K562 (cell line): ENCODE results near the gene SPIN1. TPM values are rescaled to one million over a fixed set of nuclear protein-coding genes. Genes with fewer than 3 reads are reported as not detected.

Source experiments
- ATAC-seq: fragments of 200-7000 bp; cut with Tn5 transposase; 3 replicates; pipeline ENCODE4 v1.9.1; 2020; ENCODE audit warnings: moderate library complexity
- BruUV-seq: library from RNA; stranded (reverse); fragments of 400-500 nt; replicated peaks from 2 replicates; lab custom pipeline; 2021; lab: Mats Ljungman, UMichigan
- CTCF ChIA-PET: fragments of 300-600 bp; formaldehyde crosslinking; extraction: SDS; loops from one replicate; lab custom pipeline; 2021; ENCODE audit warnings: low intra/inter-chr PET ratio; lab: Yijun Ruan, JAX
- POLR2A ChIA-PET: fragments of 300-600, 350-650 bp; sonication (Branson Sonifier 250); formaldehyde crosslinking; extraction: SDS; loops from one replicate; lab custom pipeline; 2021; ENCODE audit warnings: antibody characterized with exemption, inconsistent platforms; lab: Yijun Ruan, JAX
- DNase-seq, 4 experiments: peaks; one replicate each; pipeline versions ENCODE4 v3.0.0 to v3.0.0-alpha.2; 2011 to 2018; ENCODE audit warnings: low spot score in 3 of 4, mixed read lengths in 3 of 4; ENCODE audit errors: extremely low read depth in 1 of 4
- FAIRE-seq: peaks from 2 replicates; lab custom pipeline; 2011; peaks lifted over from hg19 to GRCh38; lab: Jason Lieb, UNC
- H2AFZ ChIP-seq: 2 replicates; pipeline ENCODE4 v1.6.0; 2011; ENCODE audit warnings: low read depth, low read length, control low read depth, inconsistent platforms
- H3K27ac ChIP-seq: fragments of 200-600 bp; 3 replicates; pipeline ENCODE4 v1.8.0; 2011; ENCODE audit warnings: low read depth, mild to moderate bottlenecking, control low read depth, inconsistent platforms, low read length, moderate library complexity, mixed read lengths; ENCODE audit errors: extremely low read depth
- H3K27me3 ChIP-seq, 2 experiments: fragments of 300-600 bp in 1 of 2; 2 replicates in 1 of 2; 3 replicates in 1 of 2; pipeline versions ENCODE4 v1.6.0 to v1.8.0; 2011; ENCODE audit warnings: inconsistent platforms in 2 of 2, low read length in 2 of 2, mild to moderate bottlenecking in 1 of 2, mixed read lengths in 1 of 2, moderate library complexity in 1 of 2; ENCODE audit not compliant: control insufficient read depth in 2 of 2, insufficient read depth in 2 of 2
- H3K36me3 ChIP-seq: fragments of 300-600 bp; 3 replicates; pipeline ENCODE4 v1.8.0; 2011; ENCODE audit warnings: mild to moderate bottlenecking, low read length, inconsistent platforms; ENCODE audit not compliant: control insufficient read depth, insufficient read depth
- H3K4me1 ChIP-seq, 2 experiments: fragments of 200-600 bp in 1 of 2; replicated peaks in 1 of 2; 2 replicates in 1 of 2; 3 replicates in 1 of 2; pipeline versions ENCODE4 v1.5.1 to v1.8.0; 2011; ENCODE audit warnings: inconsistent platforms in 2 of 2, low read length in 2 of 2, mild to moderate bottlenecking in 1 of 2, mixed read lengths in 1 of 2, moderate library complexity in 1 of 2; ENCODE audit not compliant: control insufficient read depth in 2 of 2, insufficient read depth in 2 of 2
- H3K4me2 ChIP-seq: 2 replicates; pipeline ENCODE4 v1.6.1; 2011; ENCODE audit warnings: low read length, control low read depth, inconsistent platforms, mixed read lengths; ENCODE audit not compliant: insufficient read depth
- H3K4me3 ChIP-seq: fragments of 200-600 bp; sonication (generic), shearing (Covaris generic); 2 replicates; pipeline ENCODE4 v1.5.1; 2016; ENCODE audit warnings: control low read depth, inconsistent platforms
- H3K79me2 ChIP-seq: fragments of 200-600 bp; 3 replicates; pipeline ENCODE4 v1.8.0; 2011; ENCODE audit warnings: low read length, inconsistent platforms; ENCODE audit not compliant: control insufficient read depth, insufficient read depth
- H3K9ac ChIP-seq, 2 experiments: 2 replicates each; pipeline versions ENCODE4 v1.6.0 to v1.6.1; 2011; ENCODE audit warnings: low read depth in 2 of 2, low read length in 2 of 2, control low read depth in 1 of 2, inconsistent platforms in 1 of 2, mild to moderate bottlenecking in 1 of 2, mixed read lengths in 1 of 2; ENCODE audit not compliant: insufficient read depth in 1 of 2
- H3K9me1 ChIP-seq: one replicate; pipeline ENCODE4 v1.6.0; 2011; ENCODE audit warnings: inconsistent platforms, mild to moderate bottlenecking, low read length, moderate library complexity; ENCODE audit not compliant: control insufficient read depth, insufficient read depth
- H3K9me3 ChIP-seq: replicated peaks from 2 replicates; pipeline ENCODE4 v1.5.1; 2011; ENCODE audit warnings: low read depth, low read length, inconsistent platforms; ENCODE audit not compliant: control insufficient read depth, insufficient read depth
- H4K20me1 ChIP-seq: replicated peaks from 2 replicates; pipeline ENCODE4 v1.6.1; 2011; ENCODE audit warnings: low read length, inconsistent platforms, mixed read lengths; ENCODE audit not compliant: control insufficient read depth, insufficient read depth
- ADNP ChIP-seq: fragments of 200-800 bp; sonication (Bioruptor generic); IDR thresholded peaks from 2 replicates; pipeline ENCODE4 v1.6.1; 2016; ENCODE audit warnings: missing genetic modification characterization, missing compliant biosample characterization
- CC2D1A ChIP-seq: fragments of 450-650 bp; IDR thresholded peaks from 2 replicates; pipeline ENCODE4 v1.6.1; 2017; ENCODE audit warnings: mild to moderate bottlenecking
- EHMT2 ChIP-seq: fragments of 450-650 bp; IDR thresholded peaks from 2 replicates; pipeline ENCODE4 v1.6.1; 2018; ENCODE audit warnings: antibody characterized with exemption
- PCBP2 ChIP-seq: fragments of 200-400 bp; formaldehyde crosslinking; IDR thresholded peaks from 2 replicates; pipeline ENCODE4 v1.6.1; 2018; ENCODE audit warnings: low read length, low read depth, mild to moderate bottlenecking, moderate library complexity; ENCODE audit not compliant: poor library complexity, severe bottlenecking
- PHF20 ChIP-seq: fragments of 450-650 bp; IDR thresholded peaks from 2 replicates; pipeline ENCODE4 v1.6.1; 2018; ENCODE audit not compliant: partially characterized antibody
- RERE ChIP-seq: sonication (generic); formaldehyde crosslinking; IDR thresholded peaks from 2 replicates; pipeline ENCODE4 v1.8.0; 2023; ENCODE audit warnings: missing genetic modification reagents, mild to moderate bottlenecking, borderline replicate concordance
- SMARCE1 ChIP-seq: fragments of 450-650 bp; IDR thresholded peaks from 2 replicates; pipeline ENCODE4 v1.7.1; 2016; ENCODE audit warnings: mild to moderate bottlenecking
- ZBTB8A ChIP-seq: fragments of 450-650 bp; IDR thresholded peaks from 2 replicates; pipeline ENCODE4 v1.6.1; 2018; ENCODE audit warnings: mild to moderate bottlenecking, moderate library complexity; ENCODE audit not compliant: partially characterized antibody
- ZFP36 ChIP-seq: fragments of 150-350 bp; IDR thresholded peaks from 2 replicates; pipeline ENCODE4 v1.6.1; 2018; ENCODE audit warnings: low read length, low read depth; ENCODE audit not compliant: partially characterized antibody
- ZNF408 ChIP-seq: fragments of 250-450 bp; sonication (Bioruptor Pico); IDR thresholded peaks from 2 replicates; pipeline ENCODE4 v1.4.0; 2020; ENCODE audit warnings: low read depth, mild to moderate bottlenecking, moderate library complexity
- ZNF79 ChIP-seq: fragments of 250-450 bp; sonication (Bioruptor Pico); IDR thresholded peaks from 2 replicates; pipeline ENCODE4 v1.4.0; 2020; ENCODE audit warnings: low read depth, mild to moderate bottlenecking, moderate library complexity
- WGBS: fragments of 100-300 bp; shearing (Covaris generic); methylation state at CpG from one replicate; pipeline ENCODE4 v1.1.6; 2016; ENCODE audit warnings: low coverage, mixed read lengths; ENCODE audit not compliant: insufficient coverage; ENCODE audit errors: missing lambda C conversion rate; 5-methylcytosine and 5-hydroxymethylcytosine counted together
- in situ Hi-C: fragments of 300-500 bp; cut with MboI; formaldehyde crosslinking; loops from 4 replicates; pipeline ENCODE4 v1.15.0; 2018; ENCODE audit warnings: inconsistent platforms, mixed read lengths
- intact Hi-C: fragments of 100-400 bp; cut with micrococcal nuclease; formaldehyde crosslinking; loops from 2 replicates; pipeline ENCODE4 v1.14.2; 2022
- polyA plus RNA-seq, 8 experiments: library from polyadenylated mRNA; depleted of rRNA in 4 of 8; stranded (reverse) in 5 of 8; unstranded in 3 of 8; fragments of >200 nt; fragmentation: Nextera tagmentation in 2 of 8; fragmentation: Illumina TruSeq in 1 of 8; extraction: Ambion mirVana in 2 of 8; extraction: Trizol in 1 of 8; gene quantifications; 2 replicates each; pipeline versions ENCODE4 v1.2.1 to v1.2.3, GENCODE V29; 2011 to 2014; ENCODE audit warnings: inconsistent platforms in 1 of 8, missing spikeins in 1 of 8
- total RNA-seq, 7 experiments: library from RNA; depleted of rRNA in 6 of 7; stranded (reverse); fragments of >200 nt in 6 of 7; fragmentation: Illumina TruSeq in 2 of 7; extraction: Trizol in 2 of 7; gene quantifications; 2 replicates each; pipeline versions ENCODE4 v1.2.1 to v1.2.3, GENCODE V29; 2011 to 2021; ENCODE audit warnings: low replicate concordance in 1 of 7

SPIN1 gene
- total and polyA plus RNA-seq, 9 of the 15 experiments (the other 6 are each of a cell fraction or from before 2014, with no cell fraction given) = 7.4 to 25.7 (median 15.6) TPM

GRCh38 chr9:88468226-88468625 lies 80.0 kb downstream of the SPIN1 start:
- H3K4me1 ChIP-seq = no peaks in the 10 kb centered on the region
- no peaks in the 10 kb centered on the region for H3K9me1 ChIP-seq
- no peak overlapping the region for H2AFZ ChIP-seq
- 100% methylated on average over 7 of the region's 9 CpGs for WGBS
- 0 out of 3 replicates have a peak, but pooled peaks cover 5% of the 10 kb centered on the region for H3K36me3 ChIP-seq
- H3K79me2 ChIP-seq = no peaks in the 10 kb centered on the region
- no peak overlapping the region for H3K9ac ChIP-seq
- CTCF ChIA-PET = no interaction called here
- TF ChIP-seq PHF20 (no peak), PCBP2 (no peak), SMARCE1 (no peak), ZFP36 (no peak), ZNF408 (no peak), CC2D1A (no peak), EHMT2 (no peak), ADNP (tag) (no peak), RERE (CRISPR knock-in tag) (no peak), ZNF79 (CRISPR knock-in tag) (no peak), ZBTB8A (no peak)
- no peak for ATAC-seq
- no peak overlapping the region for H3K4me2 ChIP-seq
- H3K27me3 ChIP-seq = no peaks in the 10 kb centered on the region
- in situ Hi-C loops (no loop called here), intact Hi-C loops (no loop called here)
- no peak overlapping the region for H3K27ac ChIP-seq
- no peak for DNase-seq
- POLR2A ChIA-PET = no interaction called here
- H3K9me3 ChIP-seq = no peaks in the 10 kb centered on the region
- BruUV-seq = no TSS peak
- no peak for FAIRE-seq
- no peak overlapping the region for H3K4me3 ChIP-seq
- H4K20me1 ChIP-seq = no peaks in the 10 kb centered on the region
